DND-41 (cell line): ENCODE data around the gene DPYD.

Experiments
- ATAC-seq: fragments of 200-7000 bp; cut with Tn5 transposase; 3 replicates; pipeline ENCODE4 v1.9.1; 2021; ENCODE audit warnings: low read depth; ENCODE audit not compliant: insufficient read depth
- DNase-seq: peaks from one replicate; pipeline ENCODE4 v3.0.0-alpha.2; 2020
- H2AFZ ChIP-seq: 2 replicates; pipeline ENCODE4 v1.6.0; 2012; ENCODE audit warnings: low read depth, low read length
- H3K27ac ChIP-seq: 2 replicates; pipeline ENCODE4 v1.5.1; 2012; ENCODE audit warnings: low read length, inconsistent platforms
- H3K27me3 ChIP-seq: fragments of 200-600 bp; sonication (generic); 2 replicates; pipeline ENCODE4 v1.6.0; 2012; ENCODE audit warnings: low read length, mild to moderate bottlenecking, inconsistent platforms; ENCODE audit not compliant: insufficient read depth, poor library complexity
- H3K36me3 ChIP-seq: 2 replicates; pipeline ENCODE4 v1.5.1; 2012; ENCODE audit warnings: low read length, inconsistent platforms; ENCODE audit not compliant: insufficient read depth
- H3K4me1 ChIP-seq: 2 replicates; pipeline ENCODE4 v1.5.1; 2012; ENCODE audit warnings: mild to moderate bottlenecking, low read length; ENCODE audit not compliant: insufficient read depth
- H3K4me2 ChIP-seq: 2 replicates; pipeline ENCODE4 v1.6.0; 2012; ENCODE audit warnings: mild to moderate bottlenecking, moderate library complexity, low read length, inconsistent platforms; ENCODE audit not compliant: insufficient read depth
- H3K4me3 ChIP-seq, 2 experiments: fragments of 200-600 bp in 1 of 2; shearing (Covaris generic) in 1 of 2; 2 replicates each; pipeline ENCODE4 v1.5.1; 2012 to 2016; ENCODE audit warnings: inconsistent platforms in 2 of 2, low read length in 2 of 2, mild to moderate bottlenecking in 2 of 2, low read depth in 1 of 2, moderate library complexity in 1 of 2
- H3K79me2 ChIP-seq: 2 replicates; pipeline ENCODE4 v1.6.0; 2012; ENCODE audit warnings: low read length, inconsistent platforms; ENCODE audit not compliant: insufficient read depth
- H3K9ac ChIP-seq: 2 replicates; pipeline ENCODE4 v1.6.0; 2012; ENCODE audit warnings: low read depth, mild to moderate bottlenecking, inconsistent platforms, low read length, moderate library complexity
- H3K9me3 ChIP-seq: 2 replicates; pipeline ENCODE4 v1.5.1; 2012; ENCODE audit warnings: low read length, moderate library complexity, mild to moderate bottlenecking, inconsistent platforms; ENCODE audit not compliant: insufficient read depth, severe bottlenecking
- H4K20me1 ChIP-seq: 2 replicates; pipeline ENCODE4 v1.6.0; 2012; ENCODE audit warnings: low read length; ENCODE audit not compliant: insufficient read depth
- CTCF ChIP-seq: IDR thresholded peaks from 2 replicates; pipeline ENCODE4 v1.5.1; 2012; ENCODE audit warnings: borderline replicate concordance, low read length, moderate library complexity, mild to moderate bottlenecking; ENCODE audit not compliant: poor library complexity, severe bottlenecking; ENCODE audit errors: extremely low read depth
- EZH2 ChIP-seq: IDR thresholded peaks from 3 replicates; pipeline ENCODE4 v1.6.1; 2012; ENCODE audit warnings: borderline replicate concordance, low read depth, mild to moderate bottlenecking, moderate library complexity, low read length, inconsistent platforms; ENCODE audit not compliant: severe bottlenecking

The DPYD gene

GRCh38 chr1:97073936-97074335 lies 846.9 kb downstream of the DPYD start:
- TF ChIP-seq EZH2 (no peak), CTCF (no peak)
- Histone ChIP-seq H3K4me2 (no peak overlapping the region), H3K9ac (no peak overlapping the region), H2AFZ (no peak overlapping the region), H3K9me3 (no peaks in the 10 kb centered on the region), H3K27ac (no peak overlapping the region), H3K27me3 (no peaks in the 10 kb centered on the region), H3K79me2 (no peaks in the 10 kb centered on the region), H3K4me3 (no peak overlapping the region), H3K36me3 (peaks cover 18% of the 10 kb centered on the region), H4K20me1 (no peaks in the 10 kb centered on the region), H3K4me1 (no peaks in the 10 kb centered on the region)
- DNase-seq (no peak), ATAC-seq (no peak)

- Histone ChIP-seq H4K20me1 (no peaks in the 10 kb centered on the region), H3K27me3 (no peaks in the 10 kb centered on the region), H3K4me2 (no peak overlapping the region), H3K4me3 (no peak overlapping the region), H3K4me1 (no peaks in the 10 kb centered on the region), H3K79me2 (no peaks in the 10 kb centered on the region), H3K27ac (no peak overlapping the region), H3K9me3 (no peaks in the 10 kb centered on the region), H2AFZ (no peak overlapping the region), H3K36me3 (peaks cover 15% of the 10 kb centered on the region; the same call in 1 of the 2 replicates), H3K9ac (no peak overlapping the region)
- no peak for ATAC-seq
- TF ChIP-seq CTCF (no peak), EZH2 (no peak)
- DNase-seq: no peak
These were observed 847.7 kb downstream of the DPYD start for GRCh38 chr1:97073169-97073568.

GRCh38 chr1:97071173-97071572 lies 849.7 kb downstream of the DPYD start:
- Histone ChIP-seq H3K36me3 (peaks cover 9% of the 10 kb centered on the region; the same call in 1 of the 2 replicates), H3K9ac (no peak overlapping the region), H2AFZ (no peak overlapping the region), H3K27ac (no peak overlapping the region), H3K9me3 (no peaks in the 10 kb centered on the region), H4K20me1 (no peaks in the 10 kb centered on the region), H3K27me3 (no peaks in the 10 kb centered on the region), H3K4me3 (no peak overlapping the region), H3K4me1 (no peaks in the 10 kb centered on the region), H3K4me2 (no peak overlapping the region), H3K79me2 (no peaks in the 10 kb centered on the region)
- no peak for TF ChIP-seq EZH2
- no peak for TF ChIP-seq CTCF
- ATAC-seq (no peak), DNase-seq (no peak)

- H3K79me2 ChIP-seq: no peaks in the 10 kb centered on the region
- H3K9ac ChIP-seq: no peak overlapping the region
- DNase-seq (no peak), ATAC-seq (peak; percentile 37; the same call in 2 of the 3 replicates)
- H3K4me3 ChIP-seq: no peak overlapping the region
- no peaks in the 10 kb centered on the region for H4K20me1 ChIP-seq
- no peaks in the 10 kb centered on the region for H3K4me1 ChIP-seq
- H2AFZ ChIP-seq: no peak overlapping the region
- H3K27ac ChIP-seq: no peak overlapping the region
- no peak overlapping the region for H3K4me2 ChIP-seq
- H3K27me3 ChIP-seq: no peaks in the 10 kb centered on the region
- TF ChIP-seq EZH2 (no peak), CTCF (no peak)
- H3K36me3 ChIP-seq: peaks cover 1% of the 10 kb centered on the region; the same call in 1 of the 2 replicates
- H3K9me3 ChIP-seq: no peaks in the 10 kb centered on the region
These were observed 850.5 kb downstream of the DPYD start for GRCh38 chr1:97070376-97070775.
